OCI-M2 (cell line): ENCODE measurements around the gene FGF19.

Source experiments
- DNase-seq: peaks from one replicate; lab custom pipeline; 2025; ENCODE audit not compliant: unreplicated experiment; lab: John Stamatoyannopoulos, UW

Gene FGF19, protein sequence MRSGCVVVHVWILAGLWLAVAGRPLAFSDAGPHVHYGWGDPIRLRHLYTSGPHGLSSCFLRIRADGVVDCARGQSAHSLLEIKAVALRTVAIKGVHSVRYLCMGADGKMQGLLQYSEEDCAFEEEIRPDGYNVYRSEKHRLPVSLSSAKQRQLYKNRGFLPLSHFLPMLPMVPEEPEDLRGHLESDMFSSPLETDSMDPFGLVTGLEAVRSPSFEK

DNA sequence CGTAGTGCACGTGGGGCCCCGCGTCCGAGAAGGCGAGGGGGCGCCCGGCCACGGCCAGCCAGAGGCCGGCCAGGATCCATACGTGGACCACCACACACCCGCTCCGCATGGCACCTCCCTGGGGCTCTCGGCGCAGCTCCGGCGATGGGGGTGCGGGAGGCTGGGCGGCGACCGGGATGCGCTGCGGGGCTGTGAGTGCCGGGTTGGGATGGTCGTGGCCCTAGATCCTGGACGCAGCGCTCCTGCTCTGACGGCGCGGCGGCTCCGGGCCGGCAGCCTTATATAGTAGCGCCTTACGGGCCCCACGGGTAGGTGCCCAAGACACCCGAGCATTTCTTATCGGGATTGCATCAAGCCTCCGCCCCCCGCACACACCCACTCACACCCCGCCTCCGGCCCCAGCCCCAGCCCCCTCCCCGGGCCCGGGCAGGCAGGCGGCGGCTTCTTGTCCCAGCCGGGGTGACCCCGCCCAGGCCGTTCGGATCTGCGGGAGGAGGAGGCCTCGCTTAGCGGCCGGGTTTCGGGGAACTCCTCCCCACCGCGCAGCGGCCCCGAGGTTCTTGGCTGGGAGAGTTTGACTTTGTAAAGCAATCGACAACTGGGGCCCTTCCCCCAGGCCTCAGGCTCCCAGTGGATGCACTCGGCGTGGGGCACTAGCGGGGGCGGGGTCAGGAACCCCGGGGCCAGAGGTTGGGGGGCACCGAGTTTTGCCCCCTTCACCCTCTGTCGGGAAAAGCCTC is at the start of gene FGF19:
TSS of gene FGF19 (minus strand) at position 255 of the 740 bp plus-strand sequence. CDS start at position 109, 146 bp downstream.
- no peak for DNase-seq

DNA sequence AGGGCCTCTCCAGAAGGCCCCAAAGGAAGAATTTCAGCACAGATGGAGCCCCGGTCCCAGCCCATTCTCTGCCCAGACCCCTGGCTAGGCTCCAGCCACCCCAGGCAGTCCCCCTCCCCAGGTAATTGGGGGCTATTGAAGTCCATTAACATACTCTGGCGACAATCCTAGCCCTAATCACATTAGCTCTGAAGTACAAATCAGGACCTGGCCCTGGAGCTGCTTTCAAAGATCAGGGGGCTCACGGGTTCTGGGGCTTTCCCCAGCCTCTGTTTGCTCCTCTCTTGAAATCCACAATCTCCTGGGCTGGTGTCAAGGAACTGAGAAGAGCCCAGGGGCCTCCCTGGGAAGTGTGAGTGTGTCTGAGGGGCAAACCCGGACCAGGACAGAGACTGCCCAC is 49.1 kb upstream of the FGF19 start:
- no peak for DNase-seq

DNA sequence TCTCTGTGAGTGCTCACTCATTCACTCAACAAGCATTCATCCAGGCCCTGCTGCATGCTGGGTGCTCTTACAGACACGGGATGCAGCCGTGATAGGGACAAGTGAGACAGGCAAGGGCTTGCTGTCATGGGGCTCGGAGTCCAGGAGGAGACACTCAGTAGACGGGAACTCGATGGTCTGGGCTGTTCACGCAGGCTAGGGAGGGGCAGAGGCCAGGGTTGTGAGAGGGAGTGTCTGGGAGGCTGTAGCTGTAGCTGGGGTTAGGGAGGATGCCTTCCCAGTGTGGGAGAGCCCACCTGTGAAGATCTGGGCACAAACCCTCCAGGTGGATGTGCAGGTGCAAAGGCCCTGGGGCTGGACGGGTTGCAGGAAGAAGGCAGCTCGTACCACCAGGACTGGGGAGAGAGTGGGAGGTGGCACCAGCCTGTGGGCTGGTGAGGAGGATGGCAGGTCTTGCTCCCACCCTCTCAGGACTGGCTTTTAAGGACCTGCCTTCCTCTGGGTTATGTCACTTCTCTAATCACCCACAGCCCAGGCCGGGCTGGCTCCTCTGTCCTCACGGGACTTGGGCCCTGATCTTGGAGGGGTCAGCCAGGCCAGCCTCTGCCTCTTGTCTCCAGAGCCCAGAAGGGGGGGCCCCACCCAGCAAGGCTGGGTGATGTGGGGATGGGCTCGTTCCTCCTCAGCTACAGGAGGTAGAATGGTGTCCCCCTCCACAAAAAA is 47.2 kb upstream of the FGF19 start:
- no peak for DNase-seq

DNA sequence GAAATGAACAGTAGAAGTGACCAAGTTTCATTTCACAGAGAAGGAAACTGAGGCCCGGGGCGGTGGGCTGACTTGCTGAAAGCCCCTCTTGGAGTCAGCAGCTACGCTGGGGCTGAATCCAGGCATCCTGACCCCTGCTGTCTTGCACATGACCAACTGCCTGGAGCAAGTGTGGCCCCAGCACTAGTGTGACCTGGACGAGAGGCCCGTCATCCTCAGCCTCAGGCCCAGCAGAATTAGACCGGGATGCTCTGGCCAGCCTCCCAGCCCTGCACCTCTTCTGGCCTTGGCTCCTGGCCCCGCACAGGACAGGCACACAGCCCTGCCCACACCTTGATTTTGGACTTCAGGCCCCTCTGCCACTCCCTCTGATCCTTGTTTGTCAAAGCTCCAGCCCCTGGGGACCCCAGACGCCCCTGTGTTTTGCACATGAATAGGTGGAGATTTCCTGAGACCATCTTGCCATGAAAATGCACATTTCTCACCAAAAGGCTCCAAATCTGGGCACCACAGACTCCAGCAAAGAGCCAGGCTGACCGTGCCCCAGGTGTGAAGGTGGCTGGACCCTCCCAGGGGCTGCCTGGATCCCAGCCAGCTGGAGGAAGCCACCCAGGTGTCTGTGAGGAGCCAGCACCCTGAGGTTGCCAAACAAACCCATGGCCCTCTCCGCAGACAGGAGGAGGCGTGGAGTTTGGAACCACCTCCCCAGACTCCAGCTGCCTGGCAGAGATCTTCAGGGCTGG is 46.5 kb upstream of the FGF19 start:
- DNase-seq = no peak

DNA sequence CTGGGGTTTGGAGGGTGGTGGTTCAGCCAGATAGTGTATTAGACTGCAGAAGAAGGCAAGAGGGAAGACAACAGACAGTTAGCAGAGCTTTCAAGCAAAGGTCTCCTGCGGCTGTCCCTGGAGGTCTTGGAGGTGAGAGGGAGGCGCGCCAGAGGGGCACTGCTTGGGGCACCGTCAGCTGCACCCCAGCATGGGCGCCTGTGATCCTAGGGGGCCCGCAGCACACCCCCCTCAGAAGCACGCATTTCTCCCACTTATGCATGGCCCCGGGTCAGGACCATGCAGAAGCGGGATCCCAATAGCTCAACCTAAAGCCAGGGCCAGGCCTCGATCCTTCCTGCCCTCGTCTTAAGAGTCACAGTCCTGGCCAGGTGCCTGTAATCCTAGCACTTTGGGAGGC is 44.8 kb upstream of the FGF19 start:
- no peak for DNase-seq

DNA sequence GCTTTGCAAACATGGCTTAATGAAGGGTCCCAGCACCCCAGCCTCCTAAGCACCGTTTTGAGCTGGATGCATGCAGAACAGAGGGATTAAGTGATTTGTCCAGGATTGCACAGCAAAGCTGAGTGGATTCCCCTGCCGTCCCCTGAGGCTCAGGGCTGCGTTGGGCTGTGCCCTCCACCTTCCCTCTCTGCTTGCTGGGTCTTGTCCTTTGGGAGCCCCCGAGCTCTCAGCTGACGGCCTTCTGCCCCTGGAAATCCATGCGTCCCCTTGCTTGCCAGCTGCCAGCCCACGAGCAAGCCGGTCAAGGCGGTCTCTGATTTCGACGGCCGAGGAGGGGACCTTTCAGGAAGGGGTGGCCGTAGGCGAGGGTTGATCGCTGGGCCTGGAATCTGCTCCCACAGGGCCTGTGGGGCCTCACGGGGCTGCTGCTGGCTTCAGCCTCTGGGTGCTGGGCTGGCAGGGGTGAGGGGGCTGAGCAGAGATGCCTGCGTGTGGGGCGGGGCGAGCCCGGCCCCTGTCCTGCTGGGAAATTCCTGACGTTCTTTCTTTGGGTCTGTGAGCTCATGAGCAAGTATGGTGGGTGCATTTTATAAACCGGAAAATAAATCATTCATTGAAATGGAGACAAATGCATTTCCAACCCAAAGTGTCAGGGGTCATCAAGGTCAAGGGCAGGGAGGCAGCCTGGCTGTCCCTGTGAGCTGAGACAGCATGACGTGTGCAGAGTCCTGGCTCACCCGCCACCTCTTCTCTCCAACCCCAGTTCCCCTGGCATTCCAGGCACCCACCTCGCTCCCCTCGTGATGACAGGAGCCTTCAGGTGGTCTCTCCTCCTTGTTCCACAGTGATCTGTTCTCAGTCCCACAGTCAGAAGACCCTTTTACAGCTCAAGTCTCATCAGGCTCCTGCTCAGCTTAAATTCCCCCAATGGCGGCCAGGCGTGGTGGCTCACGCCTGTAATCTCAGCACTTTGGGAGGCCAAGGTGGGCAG is 43.2 kb upstream of the FGF19 start:
- DNase-seq = no peak

DNA sequence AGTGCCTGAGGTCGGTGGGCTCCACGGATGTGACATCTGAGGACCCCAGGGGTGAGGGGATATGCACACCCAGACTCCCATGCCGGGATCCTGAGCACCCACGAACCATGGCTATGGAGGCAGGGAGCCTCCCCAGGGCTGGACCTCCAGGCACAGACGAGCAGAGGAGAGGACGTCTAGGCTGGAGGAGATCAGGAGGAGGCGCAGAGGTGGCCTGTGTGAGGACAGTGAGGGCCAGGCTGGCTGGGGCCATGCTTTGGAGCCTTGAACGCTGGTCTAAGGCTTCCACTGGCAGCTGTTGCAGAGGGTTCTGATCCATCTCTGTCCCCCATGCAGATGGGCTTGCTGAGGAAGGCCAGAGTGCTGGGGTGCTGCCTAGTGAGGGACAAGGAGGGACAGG is 42.3 kb upstream of the FGF19 start:
- DNase-seq = no peak

DNA sequence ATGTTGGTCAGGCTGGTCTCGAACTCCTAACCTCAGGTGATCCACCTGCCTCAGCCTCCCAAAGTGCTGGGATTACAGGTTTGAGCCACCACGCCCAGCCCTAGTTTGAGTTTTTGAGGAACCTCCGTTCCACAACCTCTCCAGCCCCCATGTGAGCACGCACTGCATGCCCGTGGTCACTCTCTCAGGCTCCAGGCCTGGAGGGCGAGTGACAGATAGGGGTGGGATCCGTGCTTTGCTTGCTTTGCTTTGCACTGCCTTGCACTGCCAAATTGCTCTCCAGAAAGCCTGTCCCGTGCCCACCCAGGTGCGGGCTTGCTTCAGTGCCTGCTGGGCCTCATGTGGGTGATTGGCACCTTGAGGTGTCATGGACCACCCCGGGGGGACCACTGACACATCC is 41.4 kb upstream of the FGF19 start:
- no peak for DNase-seq

DNA sequence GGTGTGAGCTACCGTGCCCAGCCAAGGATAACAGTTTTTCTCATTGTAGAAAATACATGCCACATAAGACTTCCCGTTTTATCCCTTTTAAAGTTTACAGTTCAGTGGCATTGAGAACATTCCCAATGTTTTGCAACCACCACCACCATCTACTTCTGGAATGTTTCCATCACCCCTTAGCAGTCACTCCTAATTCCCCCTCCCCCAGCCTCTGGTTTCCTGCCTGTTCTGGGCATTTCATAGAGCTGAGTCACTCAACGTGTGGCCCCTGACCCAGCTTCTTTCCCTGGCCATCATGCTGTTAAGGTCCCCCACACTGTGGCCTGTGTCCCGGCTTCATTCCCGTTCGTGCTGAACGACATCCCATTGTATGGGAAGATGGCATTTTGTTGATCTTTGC is 40.6 kb upstream of the FGF19 start:
- DNase-seq = no peak

DNA sequence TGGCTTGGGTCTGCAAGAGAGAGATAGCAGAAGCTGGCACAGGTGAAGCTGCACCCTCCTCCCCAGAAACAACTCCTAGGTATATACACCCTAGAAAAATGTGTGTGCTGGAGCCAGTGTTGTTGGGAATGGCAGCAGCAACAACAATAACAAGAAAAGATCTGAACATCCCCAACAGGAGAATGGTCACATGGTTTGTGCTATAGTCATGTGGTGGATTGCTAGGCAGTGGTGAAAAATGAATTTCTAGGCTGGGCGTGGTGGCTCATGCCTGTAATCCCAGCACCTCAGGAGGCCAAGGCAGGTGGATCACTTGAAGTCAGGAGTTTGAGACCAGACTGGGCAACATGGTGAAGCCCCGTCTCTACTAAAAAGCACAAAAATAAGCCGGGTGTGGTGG is 31.0 kb upstream of the FGF19 start:
- no peak for DNase-seq

DNA sequence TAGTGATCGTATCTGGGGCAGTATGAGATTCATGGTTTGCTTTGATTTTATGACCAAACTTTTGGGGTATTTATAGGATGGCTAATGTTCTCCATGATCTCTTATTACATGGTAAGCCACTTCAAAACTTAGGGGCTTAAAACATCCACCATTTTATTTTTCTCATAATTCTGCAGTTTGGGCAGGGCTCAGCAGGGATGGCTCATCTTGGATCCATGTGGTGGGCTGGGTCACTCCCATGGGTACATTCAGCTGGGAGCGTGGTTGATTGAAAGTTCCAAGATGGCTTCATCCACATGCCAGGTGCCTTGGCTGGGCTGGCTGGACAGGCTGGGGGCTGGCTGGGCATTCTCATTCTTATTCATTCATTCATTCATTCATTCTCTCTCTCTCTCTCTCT is 30.5 kb upstream of the FGF19 start:
- DNase-seq = no peak

DNA sequence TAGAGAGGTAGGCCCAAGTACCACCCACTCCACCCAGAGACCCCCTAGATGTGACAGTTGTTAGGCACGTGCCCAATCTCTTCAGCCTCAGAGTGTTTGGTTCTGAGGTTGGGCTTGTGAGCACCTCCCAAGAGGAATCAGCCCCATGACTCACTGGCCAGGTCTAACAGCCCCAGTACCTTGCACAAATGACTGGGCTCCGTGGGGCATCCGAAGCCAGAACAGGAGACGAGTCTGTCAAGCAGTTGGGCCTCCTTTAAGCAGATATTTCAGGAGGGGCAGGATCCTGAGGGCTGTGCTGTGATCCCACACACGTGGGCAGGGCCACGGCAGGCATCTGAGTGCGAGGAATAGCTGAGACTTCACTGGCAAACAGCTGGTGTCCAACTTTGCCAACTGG is 29.1 kb upstream of the FGF19 start:
- DNase-seq = no peak

DNA sequence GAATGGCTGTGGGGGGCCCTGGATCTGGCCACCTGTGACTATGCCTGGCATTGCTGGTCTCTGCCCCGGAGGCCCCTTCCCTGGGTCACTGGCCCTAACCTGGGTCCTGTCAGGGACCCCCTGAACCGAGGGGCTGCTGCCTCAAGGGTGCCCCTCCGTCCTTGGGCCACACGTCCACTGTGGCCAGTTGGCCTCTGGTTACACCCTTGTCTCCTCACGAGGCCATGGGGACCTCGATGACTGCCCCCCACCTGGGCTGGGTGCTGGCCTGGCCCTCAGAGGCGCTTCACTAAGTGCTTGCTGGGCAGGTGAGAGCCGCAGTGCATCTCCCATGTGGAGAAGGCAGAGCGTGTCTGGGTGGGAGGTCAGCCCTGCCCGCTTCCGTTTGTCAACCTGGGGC is 27.3 kb upstream of the FGF19 start:
- DNase-seq = no peak

DNA sequence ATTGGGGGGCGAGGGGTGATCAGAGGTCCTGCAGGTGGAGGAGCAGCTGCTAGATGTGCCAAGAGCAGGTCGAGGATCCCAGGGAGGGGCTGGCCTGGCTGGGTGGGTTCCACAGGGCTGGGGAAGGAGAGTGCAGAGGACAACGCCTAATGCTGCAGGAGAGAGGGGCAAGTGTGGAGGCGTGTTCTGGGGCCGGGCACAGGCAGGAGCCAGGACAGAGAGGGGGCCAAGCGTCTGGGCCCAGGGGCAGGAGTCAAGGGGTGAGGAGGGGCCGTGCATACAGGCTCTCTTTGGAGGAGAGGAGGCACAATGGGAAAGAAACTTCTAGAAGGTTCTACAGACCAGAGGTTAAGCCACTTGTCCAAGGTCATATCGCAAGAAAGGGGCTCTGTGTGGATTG is 26.7 kb upstream of the FGF19 start:
- no peak for DNase-seq

DNA sequence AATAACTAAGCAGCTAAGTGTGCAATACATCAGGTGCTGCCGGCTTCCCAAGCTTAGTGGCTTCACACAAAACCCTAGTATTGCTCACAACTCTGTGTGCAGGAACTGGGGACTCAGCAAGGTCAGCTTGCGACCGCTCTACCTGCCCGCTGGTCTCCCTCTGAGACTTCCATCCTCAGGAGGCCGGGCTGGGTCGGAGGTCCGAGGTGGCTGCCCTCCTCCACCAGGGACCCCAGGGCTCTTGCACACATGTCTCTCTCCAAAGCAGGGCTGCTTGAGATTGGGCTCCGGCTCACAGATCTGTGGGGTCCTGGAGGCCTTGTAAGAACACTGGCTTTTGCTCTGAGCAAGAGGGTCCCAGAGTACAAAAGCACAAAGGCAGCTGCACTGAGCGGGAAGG is 25.4 kb upstream of the FGF19 start:
- DNase-seq = no peak

DNA sequence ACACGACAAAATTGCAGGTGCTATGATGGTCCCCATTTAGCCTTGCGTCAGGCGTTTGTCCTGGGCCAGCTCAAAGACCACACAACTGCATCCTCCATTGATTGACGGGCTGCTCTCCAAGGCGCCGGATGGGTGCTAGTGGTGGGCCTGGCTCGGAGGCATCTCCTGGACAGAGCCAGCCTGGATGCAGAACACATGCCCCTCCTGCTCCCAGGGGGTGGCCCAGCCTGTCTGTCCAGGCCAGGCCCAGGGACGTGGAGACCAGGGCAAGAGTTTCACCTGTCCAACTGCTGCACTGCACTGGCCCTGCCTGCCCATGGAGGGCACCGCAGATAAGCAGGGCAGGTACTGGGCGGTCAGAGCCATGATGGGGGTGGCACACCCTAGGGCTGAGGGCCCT is 23.4 kb upstream of the FGF19 start:
- DNase-seq = no peak

DNA sequence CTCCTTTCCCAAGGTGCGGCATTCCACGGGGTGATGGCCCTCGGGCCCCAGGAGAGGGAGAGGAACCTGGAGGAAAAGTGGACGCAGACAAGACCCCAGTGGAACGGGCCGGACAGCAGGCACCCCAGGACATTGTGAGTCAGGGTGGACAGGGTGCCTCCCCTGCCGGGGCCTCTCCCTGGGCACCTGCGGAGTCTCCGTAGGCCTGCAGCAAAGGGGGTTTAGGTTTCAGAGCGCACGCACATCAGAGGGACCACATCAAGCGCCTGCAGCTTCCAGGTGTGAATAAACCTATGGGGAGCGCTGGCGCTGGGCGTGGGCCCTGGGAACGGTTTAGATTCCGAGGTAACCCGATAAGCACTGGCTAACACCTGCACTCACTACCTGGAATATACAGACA is 22.7 kb upstream of the FGF19 start:
- no peak for DNase-seq

DNA sequence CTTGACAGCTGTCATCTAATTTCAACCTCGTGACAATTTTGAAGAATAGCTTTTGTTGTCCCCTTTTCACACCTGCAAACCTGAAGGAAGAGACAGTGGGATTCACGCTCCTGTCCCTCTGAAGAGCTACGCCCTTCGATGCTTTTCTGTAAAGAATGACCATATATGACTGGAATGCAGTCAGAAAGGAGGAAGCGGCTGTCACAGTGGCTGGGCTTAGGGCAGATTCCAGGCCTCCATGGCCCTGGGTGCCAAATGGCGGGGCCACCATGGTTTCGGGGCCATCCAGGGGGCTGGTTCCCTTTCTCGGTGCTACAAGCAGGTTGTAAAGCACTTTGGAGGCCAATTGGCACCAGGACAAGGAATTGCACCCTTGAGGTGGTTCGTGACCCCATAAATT is 22.2 kb upstream of the FGF19 start:
- no peak for DNase-seq

DNA sequence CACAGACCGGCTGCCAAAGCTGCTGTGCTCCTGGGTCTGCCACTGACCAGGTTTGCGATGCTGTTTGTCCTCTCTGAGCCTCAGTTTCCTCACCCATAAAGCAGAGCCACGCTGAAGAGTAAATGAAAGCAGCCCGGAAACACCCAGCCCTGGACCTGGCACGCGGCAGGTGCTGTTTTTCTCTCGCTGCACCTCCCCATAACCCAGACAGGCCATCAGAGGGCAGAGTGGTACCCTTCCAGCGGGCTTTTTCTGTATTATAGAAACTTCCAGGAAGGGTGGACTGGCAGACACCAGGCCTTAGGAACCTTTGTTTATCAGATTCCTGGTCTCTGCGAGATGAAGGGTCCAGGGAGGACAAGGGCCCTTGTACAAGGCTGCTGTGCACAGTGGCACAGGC is 17.9 kb upstream of the FGF19 start:
- no peak for DNase-seq

DNA sequence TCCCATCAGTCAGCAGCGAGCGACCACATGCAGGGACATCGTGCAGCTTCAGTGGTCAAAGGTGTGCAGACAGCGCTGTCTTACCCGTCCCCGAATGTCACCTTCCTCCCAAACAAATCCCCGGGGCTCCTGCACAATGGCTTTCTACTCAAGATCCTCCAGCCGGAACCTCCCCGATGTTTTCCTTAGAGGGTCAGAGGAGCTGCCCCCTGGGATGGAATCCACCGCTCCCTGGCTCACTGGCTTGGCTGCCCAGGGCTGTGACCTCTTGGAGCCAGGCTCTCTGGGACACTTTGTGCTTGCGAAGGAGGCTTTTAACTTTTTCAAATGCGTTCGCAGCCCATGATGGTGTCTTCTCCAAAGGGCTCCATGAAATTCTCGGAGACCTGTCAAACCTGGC is 17.3 kb upstream of the FGF19 start:
- DNase-seq = no peak
